Neural cell (in vitro differentiated cells): Measurements from ENCODE around the gene PLA2G6. TPM values are rescaled to one million over a fixed set of nuclear protein-coding genes. Genes with fewer than 3 reads are reported as not detected.
"Not testable (repeated sequence)": the region's sequence is repeated elsewhere in the genome, so short reads cannot be mapped to it uniquely, and the experiment has no call there.

Experiments used
- H2AFZ ChIP-seq: fragments of 200-600, 300-800 bp; sonication (generic), shearing (Covaris generic); 2 replicates; pipeline ENCODE4 v1.6.0; 2014; ENCODE audit warnings: low read depth, mild to moderate bottlenecking, antibody characterized with exemption, low read length, moderate library complexity
- H3F3A ChIP-seq: fragments of 200-600 bp; shearing (Covaris generic); 2 replicates; pipeline ENCODE4 v1.6.1; 2016; ENCODE audit warnings: mild to moderate bottlenecking, moderate library complexity, mixed read lengths, antibody characterized with exemption, low read length; ENCODE audit not compliant: insufficient read depth, poor library complexity, severe bottlenecking
- H3K27ac ChIP-seq: fragments of 200-600, 300-800 bp; sonication (generic), shearing (Covaris generic); 2 replicates; pipeline ENCODE4 v1.5.1; 2014; ENCODE audit warnings: mild to moderate bottlenecking, low read length, moderate library complexity
- H3K27me3 ChIP-seq: fragments of 300-800, 200-600 bp; sonication (generic), shearing (Covaris generic); 2 replicates; pipeline ENCODE4 v1.6.0; 2014; ENCODE audit warnings: mild to moderate bottlenecking, low read depth, low read length, moderate library complexity; ENCODE audit not compliant: insufficient read depth
- H3K36me3 ChIP-seq: fragments of 300-800, 200-600 bp; sonication (generic), shearing (Covaris generic); 2 replicates; pipeline ENCODE4 v1.5.1; 2014; ENCODE audit warnings: mild to moderate bottlenecking, antibody characterized with exemption, low read length, moderate library complexity; ENCODE audit not compliant: insufficient read depth
- H3K4me2 ChIP-seq: fragments of 300-800, 200-600 bp; sonication (generic), shearing (Covaris generic); 2 replicates; pipeline ENCODE4 v1.6.0; 2014; ENCODE audit warnings: mild to moderate bottlenecking, low read length
- H3K4me3 ChIP-seq: fragments of 300-800, 200-600 bp; sonication (generic), shearing (Covaris generic); 2 replicates; pipeline ENCODE4 v1.5.1; 2014; ENCODE audit warnings: mild to moderate bottlenecking, low read length, moderate library complexity
- H3K79me2 ChIP-seq: fragments of 200-600 bp; shearing (Covaris generic); replicated peaks from 2 replicates; pipeline ENCODE4 v1.6.0; 2014; ENCODE audit warnings: mild to moderate bottlenecking, low read length, moderate library complexity; ENCODE audit not compliant: insufficient read depth
- H3K9ac ChIP-seq: fragments of 300-800, 200-600 bp; sonication (generic), shearing (Covaris generic); 2 replicates; pipeline ENCODE4 v1.6.1; 2016; ENCODE audit warnings: mild to moderate bottlenecking, low read length, mixed read lengths
- H3K9me2 ChIP-seq: fragments of 200-600 bp; shearing (Covaris generic); 2 replicates; pipeline ENCODE4 v1.6.1; 2016; ENCODE audit warnings: mild to moderate bottlenecking, low read length, mixed read lengths; ENCODE audit not compliant: insufficient read depth
- H3K9me3 ChIP-seq: fragments of 200-600, 300-800 bp; sonication (generic), shearing (Covaris generic); 2 replicates; pipeline ENCODE4 v1.6.1; 2016; ENCODE audit warnings: mild to moderate bottlenecking, mixed run types, low read length, moderate library complexity, mixed read lengths
- H4K20me1 ChIP-seq: fragments of 200-600 bp; shearing (Covaris generic); 2 replicates; pipeline ENCODE4 v1.6.1; 2016; ENCODE audit warnings: mild to moderate bottlenecking, mixed run types; ENCODE audit not compliant: insufficient read depth
- CTCF ChIP-seq: fragments of 450-650 bp; IDR thresholded peaks from 2 replicates; pipeline ENCODE4 v1.5.1; 2014; ENCODE audit warnings: antibody characterized with exemption, mild to moderate bottlenecking, moderate library complexity; ENCODE audit not compliant: poor library complexity, severe bottlenecking
- EP300 ChIP-seq: fragments of 450-650 bp; conservative IDR thresholded peaks from 2 replicates; pipeline ENCODE4 v1.6.1; 2014; ENCODE audit warnings: antibody characterized with exemption, mild to moderate bottlenecking, moderate library complexity; ENCODE audit not compliant: poor library complexity, severe bottlenecking
- EZH2 ChIP-seq: fragments of 200-600, 300-800 bp; shearing (Covaris generic), sonication (generic); IDR thresholded peaks from 2 replicates; pipeline ENCODE4 v1.6.1; 2014; ENCODE audit warnings: antibody characterized with exemption, low read length, borderline replicate concordance, mild to moderate bottlenecking; ENCODE audit not compliant: insufficient read depth, poor library complexity, severe bottlenecking
- MXI1 ChIP-seq: fragments of 450-650 bp; conservative IDR thresholded peaks from 2 replicates; pipeline ENCODE4 v1.6.1; 2014; ENCODE audit warnings: antibody characterized with exemption, mild to moderate bottlenecking; ENCODE audit not compliant: poor library complexity, severe bottlenecking
- POLR2AphosphoS5 ChIP-seq: IDR thresholded peaks from 2 replicates; pipeline ENCODE4 v1.6.1; 2012
- RAD21 ChIP-seq: fragments of 450-650 bp; conservative IDR thresholded peaks from 2 replicates; pipeline ENCODE4 v1.6.1; 2014; ENCODE audit warnings: antibody characterized with exemption, mild to moderate bottlenecking, moderate library complexity
- SMC3 ChIP-seq: fragments of 450-650 bp; conservative IDR thresholded peaks from 2 replicates; pipeline ENCODE4 v1.6.1; 2014; ENCODE audit warnings: antibody characterized with exemption, mild to moderate bottlenecking, moderate library complexity; ENCODE audit not compliant: poor library complexity
- TAF1 ChIP-seq: IDR thresholded peaks from 2 replicates; pipeline ENCODE4 v1.6.1; 2012; ENCODE audit warnings: low read depth
- polyA plus RNA-seq: library from polyadenylated mRNA; depleted of rRNA; stranded (reverse); fragments of >200 nt; gene quantifications from 2 replicates; pipeline ENCODE4 v1.2.3, GENCODE V29; 2014
- TF ChIP-seq, protein P1 (sequence below): IDR thresholded peaks from 2 replicates; pipeline ENCODE4 v1.6.1; 2012; ENCODE audit warnings: borderline replicate concordance

The PLA2G6 gene
- polyA plus RNA-seq, 1 donor from 2014 or later = 18.5 TPM

- Histone ChIP-seq H3K9me2 (no peaks in the 10 kb centered on the region), H3K27ac (no peak overlapping the region), H3F3A (no peaks in the 10 kb centered on the region), H3K36me3 (no peaks in the 10 kb centered on the region), H4K20me1 (no peaks in the 10 kb centered on the region), H3K27me3 (no peaks in the 10 kb centered on the region), H3K9me3 (no peaks in the 10 kb centered on the region), H3K4me2 (no peak overlapping the region), H3K4me3 (no peak overlapping the region), H2AFZ (no peak overlapping the region), H3K9ac (no peak overlapping the region), H3K79me2 (no peaks in the 10 kb centered on the region)
- no peak for TF ChIP-seq CTCF
- no peak for TF ChIP-seq TAF1
These were observed 18.5 kb downstream of the PLA2G6 start for GRCh38 chr22:38162881-38163843.

- Histone ChIP-seq H2AFZ (no peak overlapping the region), H3K27me3 (no peaks in the 10 kb centered on the region), H3K4me3 (no peak overlapping the region), H3F3A (no peaks in the 10 kb centered on the region), H3K9ac (no peak overlapping the region), H3K4me2 (no peak overlapping the region), H3K79me2 (no peaks in the 10 kb centered on the region), H3K9me3 (no peaks in the 10 kb centered on the region), H4K20me1 (no peaks in the 10 kb centered on the region), H3K9me2 (no peaks in the 10 kb centered on the region), H3K36me3 (no peaks in the 10 kb centered on the region), H3K27ac (no peak overlapping the region)
- TF ChIP-seq RAD21 = no peak
- TF ChIP-seq MXI1 = no peak
- TF ChIP-seq CTCF = no peak
- no peak for TF ChIP-seq EZH2
- TF ChIP-seq SMC3 = no peak
- no peak for TF ChIP-seq EP300
- TF ChIP-seq POLR2AphosphoS5 = no peak
- no peak for TF ChIP-seq TAF1
- TF ChIP-seq, protein P1, sequence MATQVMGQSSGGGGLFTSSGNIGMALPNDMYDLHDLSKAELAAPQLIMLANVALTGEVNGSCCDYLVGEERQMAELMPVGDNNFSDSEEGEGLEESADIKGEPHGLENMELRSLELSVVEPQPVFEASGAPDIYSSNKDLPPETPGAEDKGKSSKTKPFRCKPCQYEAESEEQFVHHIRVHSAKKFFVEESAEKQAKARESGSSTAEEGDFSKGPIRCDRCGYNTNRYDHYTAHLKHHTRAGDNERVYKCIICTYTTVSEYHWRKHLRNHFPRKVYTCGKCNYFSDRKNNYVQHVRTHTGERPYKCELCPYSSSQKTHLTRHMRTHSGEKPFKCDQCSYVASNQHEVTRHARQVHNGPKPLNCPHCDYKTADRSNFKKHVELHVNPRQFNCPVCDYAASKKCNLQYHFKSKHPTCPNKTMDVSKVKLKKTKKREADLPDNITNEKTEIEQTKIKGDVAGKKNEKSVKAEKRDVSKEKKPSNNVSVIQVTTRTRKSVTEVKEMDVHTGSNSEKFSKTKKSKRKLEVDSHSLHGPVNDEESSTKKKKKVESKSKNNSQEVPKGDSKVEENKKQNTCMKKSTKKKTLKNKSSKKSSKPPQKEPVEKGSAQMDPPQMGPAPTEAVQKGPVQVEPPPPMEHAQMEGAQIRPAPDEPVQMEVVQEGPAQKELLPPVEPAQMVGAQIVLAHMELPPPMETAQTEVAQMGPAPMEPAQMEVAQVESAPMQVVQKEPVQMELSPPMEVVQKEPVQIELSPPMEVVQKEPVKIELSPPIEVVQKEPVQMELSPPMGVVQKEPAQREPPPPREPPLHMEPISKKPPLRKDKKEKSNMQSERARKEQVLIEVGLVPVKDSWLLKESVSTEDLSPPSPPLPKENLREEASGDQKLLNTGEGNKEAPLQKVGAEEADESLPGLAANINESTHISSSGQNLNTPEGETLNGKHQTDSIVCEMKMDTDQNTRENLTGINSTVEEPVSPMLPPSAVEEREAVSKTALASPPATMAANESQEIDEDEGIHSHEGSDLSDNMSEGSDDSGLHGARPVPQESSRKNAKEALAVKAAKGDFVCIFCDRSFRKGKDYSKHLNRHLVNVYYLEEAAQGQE = no peak
These were observed 25.9 kb downstream of the PLA2G6 start for GRCh38 chr22:38155703-38156102.

DNA sequence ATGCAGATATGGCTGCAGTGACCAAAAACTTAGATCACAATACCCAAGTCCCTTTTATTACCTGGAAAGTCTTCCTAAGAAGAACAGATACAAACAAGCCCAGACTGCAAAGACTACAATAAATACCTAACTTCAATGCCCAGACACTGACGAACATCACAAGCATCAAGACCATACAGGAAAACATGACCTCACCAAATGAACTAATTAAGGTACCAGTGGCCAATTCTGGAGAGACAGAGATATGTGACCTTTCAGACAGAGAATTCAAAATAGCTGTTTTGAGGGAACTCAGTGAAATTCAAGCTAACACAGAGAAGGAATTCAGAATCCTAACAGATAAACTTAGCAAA is 27.1 kb downstream of the PLA2G6 start:
- not testable (repeated sequence) for H3K9me3 ChIP-seq, H3K27me3 ChIP-seq, H3F3A ChIP-seq, H3K9me2 ChIP-seq, H3K9ac ChIP-seq, H3K36me3 ChIP-seq, H3K4me3 ChIP-seq, H4K20me1 ChIP-seq, H3K79me2 ChIP-seq, H2AFZ ChIP-seq, H3K4me2 ChIP-seq, H3K27ac ChIP-seq
